H9 (cell line): ENCODE measurements around the gene CHRNG. TPM values are rescaled to one million over a fixed set of nuclear protein-coding genes. Genes with fewer than 3 reads are reported as not detected.

ENCODE experiments used
- DNase-seq: peaks from one replicate; pipeline ENCODE4 v3.0.0-alpha.2; 2017
- H2AFZ ChIP-seq: one replicate; pipeline ENCODE4 v1.6.1; 2013; ENCODE audit warnings: mild to moderate bottlenecking, low read length, control low read depth, moderate library complexity
- H2AK5ac ChIP-seq: 2 replicates; pipeline ENCODE4 v1.6.1; 2013; ENCODE audit warnings: low read length, control low read depth, mixed read lengths; ENCODE audit not compliant: insufficient read length
- H2BK120ac ChIP-seq: one replicate; pipeline ENCODE4 v1.6.1; 2013; ENCODE audit warnings: low read depth, mild to moderate bottlenecking, low read length, control low read depth, inconsistent platforms; ENCODE audit not compliant: poor library complexity, severe bottlenecking
- H2BK12ac ChIP-seq: 2 replicates; pipeline ENCODE4 v1.6.1; 2013; ENCODE audit warnings: low read length, control low read depth, mixed read lengths, low read depth; ENCODE audit not compliant: insufficient read length
- H2BK15ac ChIP-seq: 2 replicates; pipeline ENCODE4 v1.6.1; 2013; ENCODE audit warnings: low read depth, low read length, control low read depth
- H2BK20ac ChIP-seq: one replicate; pipeline ENCODE4 v1.6.1; 2013; ENCODE audit warnings: low read depth, mild to moderate bottlenecking, low read length, control low read depth, inconsistent platforms; ENCODE audit not compliant: poor library complexity, severe bottlenecking
- H2BK5ac ChIP-seq: 2 replicates; pipeline ENCODE4 v1.6.1; 2013; ENCODE audit warnings: low read length, control low read depth, mixed read lengths; ENCODE audit not compliant: insufficient read length
- H3K14ac ChIP-seq: 2 replicates; pipeline ENCODE4 v1.6.1; 2013; ENCODE audit warnings: low read length, control low read depth; ENCODE audit not compliant: insufficient read depth
- H3K18ac ChIP-seq: 2 replicates; pipeline ENCODE4 v1.6.1; 2013; ENCODE audit warnings: low read depth, mild to moderate bottlenecking, mixed read lengths, low read length, control low read depth; ENCODE audit not compliant: insufficient read length
- H3K23ac ChIP-seq: 2 replicates; pipeline ENCODE4 v1.6.1; 2013; ENCODE audit warnings: low read length, control low read depth, mixed read lengths, low read depth; ENCODE audit not compliant: insufficient read length
- H3K23me2 ChIP-seq: 2 replicates; pipeline ENCODE4 v1.6.1; 2013; ENCODE audit warnings: low read depth, mild to moderate bottlenecking, mixed read lengths, low read length, control low read depth; ENCODE audit not compliant: insufficient read length, poor library complexity, severe bottlenecking
- H3K27ac ChIP-seq: 2 replicates; pipeline ENCODE4 v1.5.1; 2013; ENCODE audit warnings: low read length, control low read depth, mixed read lengths, low read depth; ENCODE audit not compliant: insufficient read length
- H3K27me3 ChIP-seq: 2 replicates; pipeline ENCODE4 v1.6.1; 2013; ENCODE audit warnings: low read length, control low read depth, inconsistent platforms; ENCODE audit not compliant: insufficient read depth
- H3K4ac ChIP-seq: 2 replicates; pipeline ENCODE4 v1.6.1; 2013; ENCODE audit warnings: low read depth, mild to moderate bottlenecking, control low read depth, inconsistent platforms, low read length, moderate library complexity
- H3K4me1 ChIP-seq: 2 replicates; pipeline ENCODE4 v1.6.1; 2013; ENCODE audit warnings: low read length, control low read depth, inconsistent platforms; ENCODE audit not compliant: insufficient read depth
- H3K4me2 ChIP-seq: 2 replicates; pipeline ENCODE4 v1.6.1; 2013; ENCODE audit warnings: low read length, control low read depth, mixed read lengths; ENCODE audit not compliant: insufficient read length, insufficient read depth
- H3K56ac ChIP-seq: 2 replicates; pipeline ENCODE4 v1.6.1; 2013; ENCODE audit warnings: low read depth, mild to moderate bottlenecking, mixed read lengths, low read length, control low read depth; ENCODE audit not compliant: insufficient read length
- H3K79me1 ChIP-seq: 2 replicates; pipeline ENCODE4 v1.6.1; 2013; ENCODE audit warnings: low read depth, mild to moderate bottlenecking, moderate library complexity, low read length, control low read depth, inconsistent platforms; ENCODE audit not compliant: insufficient read depth, poor library complexity, severe bottlenecking
- H3K79me2 ChIP-seq: 2 replicates; pipeline ENCODE4 v1.6.1; 2013; ENCODE audit warnings: low read length, control low read depth, inconsistent platforms; ENCODE audit not compliant: insufficient read depth
- H3K9ac ChIP-seq: 2 replicates; pipeline ENCODE4 v1.6.1; 2013; ENCODE audit warnings: low read length, control low read depth, mixed read lengths; ENCODE audit not compliant: insufficient read length; ENCODE audit errors: extremely low read depth
- H3K9me3 ChIP-seq: one replicate; pipeline ENCODE4 v1.6.1; 2013; ENCODE audit warnings: low read depth, low read length, inconsistent platforms; ENCODE audit not compliant: control insufficient read depth
- H3T11ph ChIP-seq: one replicate; pipeline ENCODE4 v1.6.1; 2013; ENCODE audit warnings: mild to moderate bottlenecking, low read length, control low read depth, inconsistent platforms
- H4K20me1 ChIP-seq: one replicate; pipeline ENCODE4 v1.6.1; 2013; ENCODE audit not compliant: control insufficient read depth, insufficient read length, insufficient read depth
- H4K5ac ChIP-seq: 2 replicates; pipeline ENCODE4 v1.6.1; 2013; ENCODE audit warnings: low read depth, mild to moderate bottlenecking, mixed read lengths, low read length, control low read depth; ENCODE audit not compliant: insufficient read length
- H4K8ac ChIP-seq: replicated peaks from 2 replicates; pipeline ENCODE4 v1.6.1; 2013; ENCODE audit warnings: low read length, control low read depth, mixed read lengths, low read depth; ENCODE audit not compliant: insufficient read length
- H4K91ac ChIP-seq: 2 replicates; pipeline ENCODE4 v1.6.1; 2013; ENCODE audit warnings: low read depth, mild to moderate bottlenecking, moderate library complexity, mixed read lengths, low read length, control low read depth; ENCODE audit not compliant: insufficient read length
- H3K27ac Mint-ChIP-seq, 3 experiments: 2 replicates in 2 of 3; 3 replicates in 1 of 3; pipeline ENCODE4 v1.8.0; 2020 to 2021; ENCODE audit warnings: mixed read lengths in 3 of 3, mild to moderate bottlenecking in 1 of 3, moderate library complexity in 1 of 3
- H3K27me3 Mint-ChIP-seq: 2 replicates; pipeline ENCODE4 v1.8.0; 2021; ENCODE audit warnings: low read depth, mild to moderate bottlenecking, moderate library complexity, mixed read lengths
- H3K36me3 Mint-ChIP-seq, 3 experiments: 2 replicates in 2 of 3; 3 replicates in 1 of 3; pipeline ENCODE4 v1.8.0; 2020 to 2021; ENCODE audit warnings: low read depth in 3 of 3, mixed read lengths in 3 of 3; ENCODE audit not compliant: insufficient read depth in 1 of 3
- H3K4me1 Mint-ChIP-seq, 2 experiments: 2 replicates each; pipeline ENCODE4 v1.8.0; 2020; ENCODE audit warnings: mixed read lengths in 2 of 2
- H3K4me3 Mint-ChIP-seq, 2 experiments: 2 replicates in 1 of 2; 3 replicates in 1 of 2; pipeline ENCODE4 v1.8.0; 2020 to 2021; ENCODE audit warnings: mild to moderate bottlenecking in 2 of 2, mixed read lengths in 2 of 2, moderate library complexity in 1 of 2
- H3K9me3 Mint-ChIP-seq, 2 experiments: 2 replicates in 1 of 2; 3 replicates in 1 of 2; pipeline ENCODE4 v1.8.0; 2020; ENCODE audit warnings: mild to moderate bottlenecking in 2 of 2, mixed read lengths in 2 of 2, moderate library complexity in 1 of 2
- WGBS: extraction: QIAGEN DNeasy Blood & Tissue Kit; methylation state at CpG from one replicate; pipeline ENCODE4 v1.1.7; 2013; ENCODE audit warnings: missing lambda C conversion rate, low lambda C conversion rate, mixed read lengths; ENCODE audit not compliant: insufficient read length; ENCODE audit errors: extremely low coverage; 5-methylcytosine and 5-hydroxymethylcytosine counted together
- total RNA-seq: library from RNA; stranded (reverse); gene quantifications from 2 replicates; pipeline ENCODE4 v1.2.1, GENCODE V29; 2021
- TF ChIP-seq, protein P1 (sequence below): fragments of 200-600 bp; sonication (generic); conservative IDR thresholded peaks from 3 replicates; pipeline ENCODE4 v1.8.0; 2021; ENCODE audit warnings: antibody characterized with exemption, mild to moderate bottlenecking

Gene CHRNG
- total RNA-seq, 1 experiment from 2014 or later: not detected

DNA sequence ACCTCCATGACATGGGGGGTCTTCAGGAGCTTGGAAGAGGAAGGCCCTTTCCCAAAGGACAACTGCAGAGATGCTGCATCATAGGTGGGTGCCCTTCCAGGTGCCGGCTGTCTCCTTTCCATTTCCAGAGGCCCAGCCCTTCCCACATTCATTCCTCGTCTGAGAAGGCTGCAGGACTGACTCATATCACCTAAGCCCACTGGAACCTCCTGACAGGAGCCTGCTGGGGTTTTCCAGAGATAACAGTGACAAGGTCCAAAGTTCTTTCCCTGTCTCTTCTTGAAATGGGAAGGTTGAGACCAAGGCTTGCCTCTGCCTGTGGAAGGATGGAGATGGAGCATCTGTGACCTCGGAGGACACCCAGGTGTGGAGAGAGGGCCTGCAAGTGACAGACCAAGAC is 22.9 kb upstream of the CHRNG start:
- Histone ChIP-seq H3K18ac (no peak overlapping the region), H3K4ac (no peak overlapping the region), H4K91ac (no peak overlapping the region), H4K5ac (no peak overlapping the region), H3K9me3 (no peaks in the 10 kb centered on the region), H3K4me2 (no peak overlapping the region), H3K27me3 (no peaks in the 10 kb centered on the region; the same call in 1 of the 2 replicates), H3K9ac (no peak overlapping the region), H3T11ph (no peak overlapping the region), H3K56ac (no peak overlapping the region), H2AFZ (no peak overlapping the region), H3K23me2 (peaks cover under 1% of the 10 kb centered on the region), H3K4me1 (no peaks in the 10 kb centered on the region), H3K79me1 (no peaks in the 10 kb centered on the region), H2AK5ac (no peak overlapping the region), H3K23ac (no peak overlapping the region), H2BK5ac (no peak overlapping the region), H3K14ac (no peak overlapping the region), H4K20me1 (no peaks in the 10 kb centered on the region), H4K8ac (no peak overlapping the region), H2BK15ac (no peak overlapping the region), H2BK120ac (no peak overlapping the region), H2BK20ac (no peak overlapping the region), H3K27ac (no peak overlapping the region), H2BK12ac (no peak overlapping the region), H3K79me2 (no peaks in the 10 kb centered on the region)
- TF ChIP-seq, protein P1, sequence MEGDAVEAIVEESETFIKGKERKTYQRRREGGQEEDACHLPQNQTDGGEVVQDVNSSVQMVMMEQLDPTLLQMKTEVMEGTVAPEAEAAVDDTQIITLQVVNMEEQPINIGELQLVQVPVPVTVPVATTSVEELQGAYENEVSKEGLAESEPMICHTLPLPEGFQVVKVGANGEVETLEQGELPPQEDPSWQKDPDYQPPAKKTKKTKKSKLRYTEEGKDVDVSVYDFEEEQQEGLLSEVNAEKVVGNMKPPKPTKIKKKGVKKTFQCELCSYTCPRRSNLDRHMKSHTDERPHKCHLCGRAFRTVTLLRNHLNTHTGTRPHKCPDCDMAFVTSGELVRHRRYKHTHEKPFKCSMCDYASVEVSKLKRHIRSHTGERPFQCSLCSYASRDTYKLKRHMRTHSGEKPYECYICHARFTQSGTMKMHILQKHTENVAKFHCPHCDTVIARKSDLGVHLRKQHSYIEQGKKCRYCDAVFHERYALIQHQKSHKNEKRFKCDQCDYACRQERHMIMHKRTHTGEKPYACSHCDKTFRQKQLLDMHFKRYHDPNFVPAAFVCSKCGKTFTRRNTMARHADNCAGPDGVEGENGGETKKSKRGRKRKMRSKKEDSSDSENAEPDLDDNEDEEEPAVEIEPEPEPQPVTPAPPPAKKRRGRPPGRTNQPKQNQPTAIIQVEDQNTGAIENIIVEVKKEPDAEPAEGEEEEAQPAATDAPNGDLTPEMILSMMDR: no peak
- Mint-ChIP-seq H3K9me3 (no peaks in the 10 kb centered on the region; a peak in 1 of 5 replicates), H3K27ac (no peak overlapping the region; a peak in 1 of 7 replicates), H3K36me3 (peaks cover 0 to 1% (median 0%) of the 10 kb centered on the region in 3 experiments; a peak in 1 of 7 replicates), H3K4me3 (no peak overlapping the region), H3K27me3 (peaks cover 41% of the 10 kb centered on the region), H3K4me1 (peaks cover 18 to 37% of the 10 kb centered on the region in 2 experiments)
- DNase-seq: no peak
- WGBS: no CpG with 5 or more reads among the region's 3 CpGs
